ENCODE results near the gene ZCCHC3.

The ZCCHC3 gene

DNA sequence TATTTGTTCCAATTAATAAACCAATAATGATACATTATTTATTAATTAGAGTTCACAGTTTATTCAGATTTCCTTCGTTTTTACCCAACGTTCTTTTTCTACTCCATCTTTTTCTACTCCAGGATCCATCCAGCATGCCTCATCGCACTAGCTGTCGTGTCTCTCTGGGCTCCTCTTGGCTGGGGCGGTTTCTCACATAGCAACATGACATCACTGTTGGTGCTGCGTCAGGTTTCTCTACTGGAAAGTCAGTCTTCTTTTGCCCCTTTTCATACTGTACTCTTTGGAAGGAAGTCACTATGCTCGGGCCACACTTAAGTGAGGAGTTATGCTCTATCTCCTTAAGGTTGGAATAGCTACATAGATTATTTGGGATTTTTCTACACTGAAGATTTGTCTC, 14.2 kb downstream of the ZCCHC3 start:
- in situ Hi-C loops (cut with HindIII; ENCODE audit: low sequenced_read_pairs) = no loop called here

GRCh38 chr20:312067-312466, 14.7 kb downstream of the ZCCHC3 start:
- in situ Hi-C loops (cut with HindIII; ENCODE audit: low sequenced_read_pairs) = no loop called here

GRCh38 chr20:312866-313265, 15.5 kb downstream of the ZCCHC3 start:
- in situ Hi-C loops (cut with HindIII; ENCODE audit: low sequenced_read_pairs) = no loop called here

DNA sequence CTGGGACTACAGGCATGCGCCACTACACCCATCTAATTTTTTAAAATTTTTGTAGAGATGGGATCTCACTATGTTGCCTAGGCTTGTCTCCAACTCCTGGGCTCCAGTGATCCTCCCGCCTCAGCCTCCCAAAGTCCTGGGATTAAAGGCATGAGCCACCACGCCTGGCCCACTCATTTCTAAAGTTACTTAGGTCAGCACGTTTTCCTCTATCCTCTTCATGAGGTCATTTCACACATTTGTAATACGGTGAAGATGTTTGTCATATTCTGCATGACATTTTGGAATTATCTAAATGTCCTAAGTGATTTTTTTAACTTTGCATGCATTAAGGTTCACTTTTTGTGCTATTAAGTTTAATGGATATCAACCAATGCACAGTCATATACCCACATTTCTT, 16.0 kb downstream of the ZCCHC3 start:
- in situ Hi-C loops (cut with HindIII; ENCODE audit: low sequenced_read_pairs) = no loop called here

GRCh38 chr20:313948-314347, 16.6 kb downstream of the ZCCHC3 start:
- in situ Hi-C loops (cut with HindIII; ENCODE audit: low sequenced_read_pairs) = no loop called here

DNA sequence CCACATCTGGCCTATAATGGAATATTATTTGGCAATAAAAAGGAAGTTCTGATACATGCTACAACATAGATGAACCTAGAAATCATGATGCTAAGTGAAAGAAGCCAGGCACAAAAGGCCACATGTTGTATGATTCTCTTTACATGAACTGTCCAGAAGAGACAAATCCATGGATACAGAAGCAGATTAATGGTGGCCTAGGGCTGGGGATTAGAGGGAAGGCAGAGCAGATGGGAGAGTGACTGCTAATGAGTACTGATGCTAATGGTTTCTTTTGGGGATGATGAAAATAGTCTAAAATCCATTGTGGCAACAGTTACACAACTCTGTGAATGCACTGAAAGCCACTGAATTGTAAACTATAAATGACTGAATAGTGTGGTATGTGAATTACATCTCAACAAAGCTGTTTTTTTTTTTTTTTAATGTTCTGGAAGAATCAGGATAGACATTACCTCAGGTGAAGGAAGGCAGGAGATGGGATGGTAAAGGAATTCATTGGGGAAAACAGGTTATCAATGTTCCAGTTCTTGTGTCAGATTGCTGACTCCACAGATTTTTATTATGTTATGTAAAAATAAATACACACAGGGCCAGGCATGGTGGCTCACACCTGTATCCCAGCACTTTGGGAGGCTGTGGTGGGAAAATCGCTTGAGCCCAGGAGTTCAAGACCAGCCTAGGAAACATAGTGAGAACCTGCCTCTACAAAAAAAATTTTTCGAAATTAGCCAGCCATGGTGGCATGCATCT, 19.1 kb downstream of the ZCCHC3 start:
- in situ Hi-C loops (cut with HindIII; ENCODE audit: low sequenced_read_pairs) = no loop called here

- in situ Hi-C loops (cut with HindIII; ENCODE audit: low sequenced_read_pairs) = no loop called here
These were observed 27.0 kb downstream of the ZCCHC3 start for GRCh38 chr20:324177-325044.

DNA sequence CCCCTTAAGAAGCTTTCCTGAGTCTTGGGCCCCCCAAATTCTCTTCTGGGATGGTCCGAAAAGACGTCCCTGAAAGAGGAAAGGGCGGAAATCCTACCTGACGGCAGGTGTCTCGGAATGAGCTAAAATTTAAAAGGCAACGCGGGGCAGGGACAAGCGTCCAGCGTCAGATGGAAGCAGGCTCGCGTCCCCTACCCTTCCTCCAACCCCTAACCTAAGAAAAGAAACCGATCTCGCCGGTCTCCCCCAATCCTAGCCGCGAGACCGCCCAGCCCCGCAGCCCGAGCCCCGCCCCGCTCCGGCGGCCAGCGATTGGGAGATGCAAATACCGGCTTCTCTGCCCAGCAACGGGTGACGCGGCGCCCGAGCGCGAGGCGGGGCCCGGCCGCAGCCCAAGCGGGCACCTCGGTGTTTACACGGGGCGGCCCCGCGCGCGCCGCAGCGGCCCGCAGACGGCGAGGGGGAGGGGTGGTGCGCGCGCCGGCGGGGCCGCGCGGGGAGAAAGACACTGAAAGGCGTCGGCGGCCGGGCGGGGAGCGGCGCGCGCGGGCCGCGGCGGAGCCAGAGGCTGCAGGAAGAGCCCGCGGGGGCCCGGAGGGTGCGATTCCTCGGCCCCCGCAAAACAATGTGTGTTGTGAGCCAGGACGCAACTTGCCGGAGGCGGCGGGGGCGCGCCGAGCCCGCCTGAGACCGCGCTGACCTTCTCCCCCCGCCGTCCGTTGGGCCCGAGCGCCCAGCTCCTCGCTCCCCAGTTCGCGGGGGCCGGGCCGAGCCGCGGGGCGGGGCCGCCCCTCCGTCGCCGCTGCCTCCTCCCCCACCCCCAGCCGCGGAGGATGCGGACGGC, 27.9 kb downstream of the ZCCHC3 start, which contains the start of gene SOX12:
SOX12 (plus strand) TSS at position 508 of the 844 bp plus-strand sequence. CDS start 373 bp downstream, outside the sequence.
- in situ Hi-C loops (cut with HindIII; ENCODE audit: low sequenced_read_pairs) = no loop called here

DNA sequence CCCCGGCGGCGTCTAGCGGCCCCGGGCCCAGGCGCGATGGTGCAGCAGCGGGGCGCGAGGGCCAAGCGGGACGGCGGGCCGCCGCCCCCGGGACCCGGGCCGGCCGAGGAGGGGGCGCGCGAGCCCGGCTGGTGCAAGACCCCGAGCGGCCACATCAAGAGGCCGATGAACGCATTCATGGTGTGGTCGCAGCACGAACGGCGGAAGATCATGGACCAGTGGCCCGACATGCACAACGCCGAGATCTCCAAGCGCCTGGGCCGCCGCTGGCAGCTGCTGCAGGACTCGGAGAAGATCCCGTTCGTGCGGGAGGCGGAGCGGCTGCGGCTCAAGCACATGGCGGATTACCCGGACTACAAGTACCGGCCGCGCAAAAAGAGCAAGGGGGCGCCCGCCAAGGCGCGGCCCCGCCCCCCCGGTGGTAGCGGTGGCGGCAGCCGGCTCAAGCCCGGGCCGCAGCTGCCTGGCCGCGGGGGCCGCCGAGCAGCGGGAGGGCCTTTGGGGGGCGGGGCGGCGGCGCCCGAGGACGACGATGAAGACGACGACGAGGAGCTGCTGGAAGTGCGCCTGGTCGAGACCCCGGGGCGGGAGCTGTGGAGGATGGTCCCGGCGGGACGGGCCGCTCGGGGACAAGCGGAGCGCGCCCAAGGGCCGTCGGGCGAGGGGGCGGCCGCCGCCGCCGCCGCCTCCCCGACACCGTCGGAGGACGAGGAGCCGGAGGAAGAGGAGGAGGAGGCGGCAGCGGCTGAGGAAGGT, 28.7 kb downstream of the ZCCHC3 start:
- in situ Hi-C loops (cut with HindIII; ENCODE audit: low sequenced_read_pairs) = no loop called here

DNA sequence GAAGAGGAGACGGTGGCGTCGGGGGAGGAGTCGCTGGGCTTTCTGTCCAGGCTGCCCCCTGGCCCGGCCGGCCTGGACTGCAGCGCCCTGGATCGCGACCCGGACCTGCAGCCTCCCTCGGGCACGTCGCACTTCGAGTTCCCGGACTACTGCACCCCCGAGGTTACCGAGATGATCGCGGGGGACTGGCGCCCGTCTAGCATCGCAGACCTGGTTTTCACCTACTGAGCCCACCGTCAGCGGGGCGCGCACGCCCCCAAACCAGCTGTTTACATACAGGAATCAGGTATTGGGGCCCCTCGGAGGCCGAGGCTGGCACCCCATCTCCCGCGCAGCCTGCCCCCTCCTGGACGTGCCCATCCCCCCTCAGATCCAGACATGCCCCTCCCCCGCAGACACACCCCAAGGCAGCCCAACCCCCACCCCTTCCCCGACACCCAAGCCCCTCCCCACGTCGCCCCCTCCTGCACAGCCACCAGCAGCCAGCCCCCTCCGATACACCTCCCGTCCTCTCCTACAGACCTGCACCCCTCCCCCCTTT, 29.3 kb downstream of the ZCCHC3 start:
- in situ Hi-C loops (cut with HindIII; ENCODE audit: low sequenced_read_pairs) = no loop called here

DNA sequence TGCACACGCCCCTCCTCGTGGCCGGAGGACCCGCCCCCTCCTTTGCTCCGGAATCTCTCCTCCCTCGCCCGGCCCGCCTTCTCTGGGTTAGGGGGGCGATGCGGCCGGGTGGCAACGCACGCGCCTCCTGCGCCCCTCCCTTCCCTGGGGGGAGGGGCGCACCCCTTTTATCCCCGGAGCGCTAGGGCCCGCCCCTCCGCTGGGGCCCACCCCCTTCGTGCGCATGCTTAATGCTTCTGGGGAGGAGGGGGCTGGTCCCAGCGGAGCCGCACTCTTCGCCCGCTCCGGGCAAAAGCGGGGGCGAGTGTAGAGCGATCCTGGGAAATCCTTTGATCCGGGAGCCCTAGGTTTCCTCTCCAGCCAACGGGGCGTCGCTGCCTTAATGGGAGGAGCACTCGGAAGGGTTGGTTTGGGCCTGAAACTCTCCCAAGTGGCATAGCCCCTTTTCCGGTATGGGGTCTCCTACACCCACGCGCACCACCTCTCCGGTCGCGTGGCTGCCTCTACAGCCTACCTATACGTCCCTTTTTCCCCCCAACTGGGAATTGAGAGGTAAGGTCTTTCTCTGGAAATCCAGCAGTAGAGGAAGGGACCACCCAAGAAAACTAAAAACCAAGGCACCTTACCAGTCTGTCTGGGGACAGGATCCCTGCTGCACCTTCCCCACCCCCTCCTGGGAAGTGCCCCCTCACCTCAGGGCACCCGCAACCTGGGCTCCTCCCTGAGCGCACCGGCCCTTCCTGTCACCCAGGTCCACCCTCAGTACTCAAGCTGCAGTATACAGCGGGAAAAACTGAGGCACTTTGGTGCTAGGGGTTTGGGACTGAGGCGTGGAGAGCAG, 30.0 kb downstream of the ZCCHC3 start:
- in situ Hi-C loops (cut with HindIII; ENCODE audit: low sequenced_read_pairs) = no loop called here

GRCh38 chr20:328027-328974, 30.9 kb downstream of the ZCCHC3 start:
- in situ Hi-C loops (cut with HindIII; ENCODE audit: low sequenced_read_pairs) = no loop called here

GRCh38 chr20:328975-329695, 31.8 kb downstream of the ZCCHC3 start:
- in situ Hi-C loops (cut with HindIII; ENCODE audit: low sequenced_read_pairs) = no loop called here

DNA sequence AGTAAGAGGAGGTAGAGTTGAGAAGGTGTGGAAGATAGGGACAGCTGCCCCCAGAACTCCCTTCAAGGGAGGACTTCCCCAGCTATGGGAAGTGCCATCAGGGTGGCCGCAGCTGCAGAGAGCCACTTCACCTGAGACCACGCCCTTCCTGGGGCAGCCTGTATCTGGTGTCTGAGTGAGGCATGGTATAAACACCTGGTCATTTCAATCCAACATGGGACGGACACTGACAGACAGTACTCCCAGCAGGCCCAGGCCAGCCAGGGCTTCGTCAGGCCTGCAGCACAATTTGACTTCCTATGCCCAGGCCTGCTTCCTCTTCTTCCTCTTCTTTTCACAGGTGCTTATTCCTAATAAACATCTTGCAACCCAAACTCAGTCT, 32.5 kb downstream of the ZCCHC3 start:
- in situ Hi-C loops (cut with HindIII; ENCODE audit: low sequenced_read_pairs) = loop anchor here (5.0 to 10.0 kb wide), 3 partner anchors 52 to 105 kb away; partner anchors contain the start of genes DEFB129 and TRIB3

DNA sequence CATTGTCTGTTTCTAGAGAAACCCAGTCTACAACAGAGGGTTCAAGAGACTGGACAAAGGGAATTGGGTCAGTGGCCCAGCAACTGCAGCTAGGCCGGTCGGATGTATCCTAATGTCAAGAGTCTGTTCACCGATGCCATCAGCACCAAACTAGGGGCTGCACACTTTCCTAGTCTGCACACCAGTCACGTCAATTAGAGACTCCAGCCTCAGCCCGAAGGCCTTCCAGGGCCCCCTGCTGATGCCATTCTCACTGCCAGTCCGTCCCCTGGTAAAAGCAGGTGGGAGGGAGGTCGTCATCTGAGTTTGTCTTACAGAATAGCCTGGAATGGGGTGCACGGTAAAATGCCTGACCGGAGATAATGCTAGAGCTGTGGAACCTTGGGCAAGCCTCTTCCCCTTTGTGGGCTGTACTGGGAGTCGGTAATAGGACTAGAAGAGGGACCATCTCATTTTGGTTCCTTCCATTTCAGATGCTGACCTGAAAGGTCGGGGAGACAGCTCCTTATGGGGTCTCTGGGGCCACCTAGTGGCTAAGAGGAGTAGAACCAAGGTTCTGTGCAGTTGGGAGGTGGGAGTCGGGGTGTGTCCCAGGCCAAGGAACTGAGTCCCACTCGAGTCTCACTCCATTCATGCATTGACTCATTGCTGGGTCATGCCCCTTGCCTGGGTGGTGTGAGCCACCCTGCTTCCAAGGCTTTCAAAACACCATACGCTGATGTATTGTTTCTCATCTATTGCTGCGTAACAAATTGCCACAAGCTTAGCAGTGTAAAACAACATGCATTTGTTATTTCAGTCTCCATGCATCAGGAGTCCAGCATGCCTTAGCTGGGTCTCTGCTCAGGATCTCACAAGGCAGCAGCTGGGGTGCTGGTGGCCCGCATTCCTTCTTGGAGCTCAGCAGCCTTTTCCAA, 33.1 kb downstream of the ZCCHC3 start:
- in situ Hi-C loops (cut with HindIII; ENCODE audit: low sequenced_read_pairs) = loop anchor here (5.0 to 10.0 kb wide), 3 partner anchors 52 to 106 kb away; partner anchors contain the start of genes DEFB129 and TRIB3

- in situ Hi-C loops (cut with HindIII; ENCODE audit: low sequenced_read_pairs) = loop anchor here (5.0 to 10.0 kb wide), 3 partner anchors 48 to 110 kb away; partner anchors contain the start of genes DEFB129 and TRIB3
These were observed 37.2 kb downstream of the ZCCHC3 start for GRCh38 chr20:334578-334977.
